ENCODE data around the gene C1RL.

DNA sequence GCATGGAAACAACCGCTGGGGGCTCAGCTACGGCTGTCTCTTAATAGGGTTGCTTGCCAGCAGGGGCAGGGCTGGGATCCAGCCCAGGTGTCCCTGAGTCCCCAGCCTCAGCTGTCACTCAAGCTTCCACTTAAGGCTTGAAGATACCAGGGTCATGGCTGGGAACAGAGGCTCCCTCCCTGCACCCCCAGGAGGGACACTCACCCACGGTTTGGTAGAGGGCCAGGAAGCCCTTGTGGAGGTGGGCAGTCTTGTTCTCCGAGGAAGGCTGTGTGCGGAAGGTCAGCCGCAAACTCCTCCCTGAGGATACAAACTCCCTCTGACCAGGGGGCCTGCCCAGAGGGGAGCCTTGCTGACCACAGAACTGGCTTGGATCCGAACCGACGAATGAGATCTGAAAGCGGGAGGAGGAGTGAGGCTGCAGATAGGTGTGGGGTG is 7.3 kb downstream of the C1RL start:
- TF ChIP-seq CTCF (conservative IDR thresholded peaks at IDR 0.05; ENCODE audit: low read depth, low read length), result no peak
- no peak for TF ChIP-seq EZH2phosphoT487 (IDR thresholded peaks at IDR 0.05; ENCODE audit: borderline replicate concordance, low read length)
- TF ChIP-seq EZH2 (IDR thresholded peaks at IDR 0.05; ENCODE audit: low read length, unreplicated experiment), result no peak

All from PC-3 (cell line).